Activated B cell treated with CpG ODN at 0.5 μM for 24 hours (primary cell): ENCODE data around the gene MX1. TPM values are rescaled to one million over a fixed set of nuclear protein-coding genes. Genes with fewer than 3 reads are reported as not detected.

Source experiments
- ATAC-seq: fragments of 200-7000 bp; cut with Tn5 transposase; one replicate; pipeline ENCODE4 v1.10.0; 2021; ENCODE audit warnings: low read depth, mild to moderate bottlenecking, moderate library complexity
- CTCF ChIA-PET: fragments of 350-600 bp; sonication (Branson Sonifier 250); formaldehyde crosslinking; loops from one replicate; lab custom pipeline; 2021; ENCODE audit warnings: antibody characterized with exemption; lab: Charles Lee
- POLR2A ChIA-PET: fragments of 350-600 bp; sonication (Branson Sonifier 250); formaldehyde crosslinking; loops from one replicate; lab custom pipeline; 2021; ENCODE audit warnings: antibody characterized with exemption; lab: Charles Lee
- DNase-seq: peaks from one replicate; pipeline ENCODE4 v3.0.0; 2022
- H3K27ac Mint-ChIP-seq: one replicate; pipeline ENCODE4 v1.8.0; 2020; ENCODE audit warnings: mixed read lengths
- H3K27me3 Mint-ChIP-seq: one replicate; pipeline ENCODE4 v1.8.0; 2021; ENCODE audit warnings: mixed read lengths
- H3K36me3 Mint-ChIP-seq: one replicate; pipeline ENCODE4 v1.8.0; 2021; ENCODE audit warnings: low read depth, mixed read lengths
- H3K4me1 Mint-ChIP-seq: one replicate; pipeline ENCODE4 v1.8.0; 2021; ENCODE audit warnings: mixed read lengths
- H3K4me3 Mint-ChIP-seq: one replicate; pipeline ENCODE4 v1.8.0; 2020; ENCODE audit warnings: mild to moderate bottlenecking, mixed read lengths
- H3K9me3 Mint-ChIP-seq: one replicate; pipeline ENCODE4 v1.8.0; 2020; ENCODE audit warnings: mixed read lengths
- CTCF ChIP-seq: fragments of 200-600 bp; IDR thresholded peaks from one replicate; pipeline ENCODE4 v1.8.0; 2022; ENCODE audit warnings: antibody characterized with exemption, mild to moderate bottlenecking
- intact Hi-C: fragments of 100-400 bp; cut with micrococcal nuclease; formaldehyde crosslinking; loops from one replicate; pipeline ENCODE4 v1.15.1; 2024
- total RNA-seq: library from RNA; stranded (reverse); gene quantifications from 2 replicates; pipeline ENCODE4 v1.2.3, GENCODE V29; 2022

The MX1 gene
- total RNA-seq, 1 donor from 2014 or later = 64.2 TPM

GRCh38 chr21:41483415-41483814, 57.4 kb downstream of the MX1 start:
- H3K27ac Mint-ChIP-seq = no peak overlapping the region
- intact Hi-C loops = no loop called here
- CTCF ChIA-PET = no interaction called here
- POLR2A ChIA-PET = no interaction called here
- no peaks in the 10 kb centered on the region for H3K4me1 Mint-ChIP-seq
- no peaks in the 10 kb centered on the region for H3K36me3 Mint-ChIP-seq
- no peak overlapping the region for H3K4me3 Mint-ChIP-seq
- ATAC-seq (no peak), DNase-seq (no peak)
- H3K27me3 Mint-ChIP-seq = peaks cover 6% of the 10 kb centered on the region
- no peak for TF ChIP-seq CTCF
- no peaks in the 10 kb centered on the region for H3K9me3 Mint-ChIP-seq

GRCh38 chr21:41483973-41484372, 57.9 kb downstream of the MX1 start:
- intact Hi-C loops = no loop called here
- H3K4me1 Mint-ChIP-seq = no peaks in the 10 kb centered on the region
- H3K27me3 Mint-ChIP-seq = peaks cover 7% of the 10 kb centered on the region
- DNase-seq (no peak), ATAC-seq (no peak)
- ChIA-PET POLR2A (no interaction called here), CTCF (no interaction called here)
- H3K4me3 Mint-ChIP-seq = no peak overlapping the region
- no peak overlapping the region for H3K27ac Mint-ChIP-seq
- TF ChIP-seq CTCF = no peak
- H3K36me3 Mint-ChIP-seq = no peaks in the 10 kb centered on the region
- H3K9me3 Mint-ChIP-seq = no peaks in the 10 kb centered on the region

- Mint-ChIP-seq H3K27ac (no peak overlapping the region), H3K9me3 (no peaks in the 10 kb centered on the region), H3K4me1 (no peaks in the 10 kb centered on the region), H3K4me3 (no peak overlapping the region), H3K36me3 (no peaks in the 10 kb centered on the region), H3K27me3 (peaks cover 18% of the 10 kb centered on the region)
- intact Hi-C loops = no loop called here
- no peak for TF ChIP-seq CTCF
- no peak for ATAC-seq
- POLR2A ChIA-PET = no interaction called here
- CTCF ChIA-PET = no interaction called here
- DNase-seq = no peak
Measured at GRCh38 chr21:41487082-41487481, 61.0 kb downstream of the MX1 start.

GRCh38 chr21:41488080-41488479, 62.0 kb downstream of the MX1 start:
- no peaks in the 10 kb centered on the region for H3K9me3 Mint-ChIP-seq
- ATAC-seq (no peak), DNase-seq (no peak)
- no peaks in the 10 kb centered on the region for H3K4me1 Mint-ChIP-seq
- H3K36me3 Mint-ChIP-seq = no peaks in the 10 kb centered on the region
- H3K4me3 Mint-ChIP-seq = no peak overlapping the region
- intact Hi-C loops = no loop called here
- ChIA-PET POLR2A (no interaction called here), CTCF (no interaction called here)
- no peak overlapping the region for H3K27ac Mint-ChIP-seq
- no peak for TF ChIP-seq CTCF
- H3K27me3 Mint-ChIP-seq = peaks cover 14% of the 10 kb centered on the region

- DNase-seq = no peak
- Mint-ChIP-seq H3K36me3 (no peaks in the 10 kb centered on the region), H3K27me3 (peaks cover 17% of the 10 kb centered on the region), H3K27ac (no peak overlapping the region), H3K9me3 (no peaks in the 10 kb centered on the region), H3K4me1 (no peaks in the 10 kb centered on the region), H3K4me3 (no peak overlapping the region)
- POLR2A ChIA-PET = no interaction called here
- ATAC-seq = no peak
- no peak for TF ChIP-seq CTCF
- intact Hi-C loops = no loop called here
- CTCF ChIA-PET = no interaction called here
Measured at GRCh38 chr21:41489329-41489728, 63.3 kb downstream of the MX1 start.
